DOHH2 (cell line): ENCODE results near the gene PCSK5.

Source experiments
- EZH2phosphoT487 ChIP-seq: fragments of 200-600 bp; sonication (generic); IDR thresholded peaks from 2 replicates; pipeline ENCODE4 v1.6.1; 2017; ENCODE audit warnings: borderline replicate concordance, mild to moderate bottlenecking, antibody characterized with exemption, low read length, moderate library complexity, mixed read lengths
- TF ChIP-seq, protein P1 (sequence below): fragments of 200-600 bp; sonication (generic); IDR thresholded peaks from one replicate; pipeline ENCODE4 v1.5.1; 2014; ENCODE audit warnings: antibody characterized with exemption, mild to moderate bottlenecking, low read depth, low read length; ENCODE audit not compliant: poor library complexity, severe bottlenecking

GRCh38 chr9:76358628-76359280, 468.3 kb downstream of the PCSK5 start:
- TF ChIP-seq, protein P1, sequence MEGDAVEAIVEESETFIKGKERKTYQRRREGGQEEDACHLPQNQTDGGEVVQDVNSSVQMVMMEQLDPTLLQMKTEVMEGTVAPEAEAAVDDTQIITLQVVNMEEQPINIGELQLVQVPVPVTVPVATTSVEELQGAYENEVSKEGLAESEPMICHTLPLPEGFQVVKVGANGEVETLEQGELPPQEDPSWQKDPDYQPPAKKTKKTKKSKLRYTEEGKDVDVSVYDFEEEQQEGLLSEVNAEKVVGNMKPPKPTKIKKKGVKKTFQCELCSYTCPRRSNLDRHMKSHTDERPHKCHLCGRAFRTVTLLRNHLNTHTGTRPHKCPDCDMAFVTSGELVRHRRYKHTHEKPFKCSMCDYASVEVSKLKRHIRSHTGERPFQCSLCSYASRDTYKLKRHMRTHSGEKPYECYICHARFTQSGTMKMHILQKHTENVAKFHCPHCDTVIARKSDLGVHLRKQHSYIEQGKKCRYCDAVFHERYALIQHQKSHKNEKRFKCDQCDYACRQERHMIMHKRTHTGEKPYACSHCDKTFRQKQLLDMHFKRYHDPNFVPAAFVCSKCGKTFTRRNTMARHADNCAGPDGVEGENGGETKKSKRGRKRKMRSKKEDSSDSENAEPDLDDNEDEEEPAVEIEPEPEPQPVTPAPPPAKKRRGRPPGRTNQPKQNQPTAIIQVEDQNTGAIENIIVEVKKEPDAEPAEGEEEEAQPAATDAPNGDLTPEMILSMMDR: no peak
- TF ChIP-seq EZH2phosphoT487: no peak
